ENCODE data around the gene ZNF775. TPM values are rescaled to one million over a fixed set of nuclear protein-coding genes. Genes with fewer than 3 reads are reported as not detected.
"Not testable (repeated sequence)": the region's sequence is repeated elsewhere in the genome, so short reads cannot be mapped to it uniquely, and the experiment has no call there.

ZNF775 gene
- polyA plus RNA-seq, 1 donor (not counting 4 experiments of a cell fraction or from before 2014, with no cell fraction given) = 1.0 TPM

- DNase-seq (ENCODE audit: low read depth, low spot score) (no peak), FAIRE-seq (no peak)
- H3K4me3 ChIP-seq (ENCODE audit: control insufficient read depth in 2 of 3, extremely low read depth in 1 of 3, insufficient read depth in 2 of 3, low read depth in 1 of 3, low read length in 3 of 3) = no peak overlapping the region
- H3K9ac ChIP-seq (ENCODE audit: control insufficient read depth, extremely low read depth, insufficient read depth, low read length) = no peak overlapping the region
- no peaks in the 10 kb centered on the region for H4K20me1 ChIP-seq (ENCODE audit: control insufficient read depth, extremely low read depth, insufficient read depth, low read length)
- H3K36me3 ChIP-seq (ENCODE audit: control insufficient read depth in 2 of 2, extremely low read depth in 1 of 2, insufficient read depth in 2 of 2, low read length in 2 of 2) = peaks cover 0 to 2% of the 10 kb centered on the region in 2 experiments
- H3K9me3 ChIP-seq (ENCODE audit: control insufficient read depth, low read depth, low read length) = no peaks in the 10 kb centered on the region
- no peak overlapping the region for H3K4me2 ChIP-seq (ENCODE audit: control insufficient read depth, extremely low read depth, insufficient read depth, low read depth, low read length)
- no peak overlapping the region for H3K27ac ChIP-seq (ENCODE audit: control insufficient read depth, insufficient read depth, low read length)
- H2AFZ ChIP-seq (ENCODE audit: control insufficient read depth, low read length) = no peak overlapping the region
- peaks cover 5% of the 10 kb centered on the region for H3K79me2 ChIP-seq (ENCODE audit: control insufficient read depth, insufficient read depth, low read length)
- dilution Hi-C loops (cut with MboI; ENCODE audit: extremely low pct_ligation_motif_present, low sequenced_read_pairs) = no loop called here
- H3K27me3 ChIP-seq (ENCODE audit: control insufficient read depth, extremely low read depth, insufficient read depth, low read length) = no peaks in the 10 kb centered on the region
- peaks cover 8% of the 10 kb centered on the region for H3K4me1 ChIP-seq (ENCODE audit: control insufficient read depth, extremely low read depth, insufficient read depth, low read length)
- TF ChIP-seq EZH2 (IDR thresholded peaks at IDR 0.05; ENCODE audit: low read length) (no peak), CTCF (optimal IDR thresholded peaks at IDR 0.05 in 1 of 3, IDR thresholded peaks at IDR 0.05 in 1 of 3, conservative IDR thresholded peaks at IDR 0.05 in 1 of 3; ENCODE audit: extremely low read depth in 1 of 3, insufficient read depth in 2 of 3, low read length in 3 of 3) (no peak)
- H3K9me1 ChIP-seq (ENCODE audit: control insufficient read depth, extremely low read depth, insufficient read depth, low read length) = no peaks in the 10 kb centered on the region
These were observed 6.2 kb downstream of the ZNF775 start for GRCh38 chr7:150385302-150385723.

- H3K9me3 ChIP-seq (ENCODE audit: control insufficient read depth, low read depth, low read length); H3K27me3 ChIP-seq (ENCODE audit: control insufficient read depth, extremely low read depth, insufficient read depth, low read length); H3K9ac ChIP-seq (ENCODE audit: control insufficient read depth, extremely low read depth, insufficient read depth, low read length); H3K4me1 ChIP-seq (ENCODE audit: control insufficient read depth, extremely low read depth, insufficient read depth, low read length); H2AFZ ChIP-seq (ENCODE audit: control insufficient read depth, low read length); H3K79me2 ChIP-seq (ENCODE audit: control insufficient read depth, insufficient read depth, low read length); H3K4me3 ChIP-seq (ENCODE audit: control insufficient read depth in 2 of 3, extremely low read depth in 1 of 3, insufficient read depth in 2 of 3, low read depth in 1 of 3, low read length in 3 of 3); H3K36me3 ChIP-seq (ENCODE audit: control insufficient read depth in 2 of 2, extremely low read depth in 1 of 2, insufficient read depth in 2 of 2, low read length in 2 of 2); H3K4me2 ChIP-seq (ENCODE audit: control insufficient read depth, extremely low read depth, insufficient read depth, low read depth, low read length); H3K27ac ChIP-seq (ENCODE audit: control insufficient read depth, insufficient read depth, low read length); dilution Hi-C loops (cut with MboI; ENCODE audit: extremely low pct_ligation_motif_present, low sequenced_read_pairs); H4K20me1 ChIP-seq (ENCODE audit: control insufficient read depth, extremely low read depth, insufficient read depth, low read length); FAIRE-seq; H3K9me1 ChIP-seq (ENCODE audit: control insufficient read depth, extremely low read depth, insufficient read depth, low read length); DNase-seq (ENCODE audit: low read depth, low spot score): not testable (repeated sequence)
These were observed 6.8 kb downstream of the ZNF775 start for GRCh38 chr7:150385884-150386283.

GRCh38 chr7:150388306-150388705 is 9.2 kb downstream of the ZNF775 start:
- Histone ChIP-seq H3K27me3 (ENCODE audit: control insufficient read depth, extremely low read depth, insufficient read depth, low read length) (no peaks in the 10 kb centered on the region), H3K9me1 (ENCODE audit: control insufficient read depth, extremely low read depth, insufficient read depth, low read length) (no peaks in the 10 kb centered on the region), H3K4me1 (ENCODE audit: control insufficient read depth, extremely low read depth, insufficient read depth, low read length) (no peaks in the 10 kb centered on the region), H4K20me1 (ENCODE audit: control insufficient read depth, extremely low read depth, insufficient read depth, low read length) (no peaks in the 10 kb centered on the region), H3K9me3 (ENCODE audit: control insufficient read depth, low read depth, low read length) (no peaks in the 10 kb centered on the region), H3K79me2 (ENCODE audit: control insufficient read depth, insufficient read depth, low read length) (no peaks in the 10 kb centered on the region), H3K36me3 (ENCODE audit: control insufficient read depth in 2 of 2, extremely low read depth in 1 of 2, insufficient read depth in 2 of 2, low read length in 2 of 2) (peaks cover 0 to 2% of the 10 kb centered on the region in 2 experiments), H3K4me2 (ENCODE audit: control insufficient read depth, extremely low read depth, insufficient read depth, low read depth, low read length) (no peak overlapping the region), H3K27ac (ENCODE audit: control insufficient read depth, insufficient read depth, low read length) (no peak overlapping the region), H3K9ac (ENCODE audit: control insufficient read depth, extremely low read depth, insufficient read depth, low read length) (no peak overlapping the region), H2AFZ (ENCODE audit: control insufficient read depth, low read length) (no peak overlapping the region), H3K4me3 (ENCODE audit: control insufficient read depth in 2 of 3, extremely low read depth in 1 of 3, insufficient read depth in 2 of 3, low read depth in 1 of 3, low read length in 3 of 3) (no peak overlapping the region)
- dilution Hi-C loops (cut with MboI; ENCODE audit: extremely low pct_ligation_motif_present, low sequenced_read_pairs) = no loop called here
- TF ChIP-seq EZH2 (IDR thresholded peaks at IDR 0.05; ENCODE audit: low read length) (no peak), CTCF (optimal IDR thresholded peaks at IDR 0.05 in 1 of 3, IDR thresholded peaks at IDR 0.05 in 1 of 3, conservative IDR thresholded peaks at IDR 0.05 in 1 of 3; ENCODE audit: extremely low read depth in 1 of 3, insufficient read depth in 2 of 3, low read length in 3 of 3) (no peak)
- FAIRE-seq (no peak), DNase-seq (ENCODE audit: low read depth, low spot score) (no peak)

Measured in keratinocyte (primary cell).